Inflammatory macrophage treated with lipopolysaccharide for 4 hours (primary cell): ENCODE data around the gene CTPS2.
"Not testable (repeated sequence)": the region's sequence is repeated elsewhere in the genome, so short reads cannot be mapped to it uniquely, and the experiment has no call there.

Experiments
- DNase-seq: peaks from one replicate; pipeline ENCODE4 v3.0.0-alpha.2; 2020

CTPS2 gene

GRCh38 chrX:16601885-16602284 lies 110.6 kb downstream of the CTPS2 start:
- DNase-seq, result no peak

DNA sequence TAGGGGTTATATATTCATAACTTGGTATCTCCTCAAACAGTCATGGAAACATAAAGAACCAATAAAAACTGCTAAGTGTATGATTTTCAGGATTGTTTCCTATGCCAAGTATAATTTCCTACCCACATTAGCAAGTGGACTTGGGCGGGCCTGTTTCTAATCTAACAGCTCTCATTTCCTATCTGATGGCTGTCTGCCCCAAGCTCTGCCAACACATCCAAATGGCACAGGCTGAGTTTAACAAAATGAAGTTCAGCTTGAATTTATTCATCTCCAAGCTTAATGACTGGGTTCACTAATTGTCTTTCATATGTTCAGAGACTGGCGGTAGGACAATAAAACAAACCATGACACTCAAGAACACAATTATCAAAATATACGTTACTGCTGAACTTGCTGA lies 118.0 kb downstream of the CTPS2 start:
- DNase-seq, result no peak

DNA sequence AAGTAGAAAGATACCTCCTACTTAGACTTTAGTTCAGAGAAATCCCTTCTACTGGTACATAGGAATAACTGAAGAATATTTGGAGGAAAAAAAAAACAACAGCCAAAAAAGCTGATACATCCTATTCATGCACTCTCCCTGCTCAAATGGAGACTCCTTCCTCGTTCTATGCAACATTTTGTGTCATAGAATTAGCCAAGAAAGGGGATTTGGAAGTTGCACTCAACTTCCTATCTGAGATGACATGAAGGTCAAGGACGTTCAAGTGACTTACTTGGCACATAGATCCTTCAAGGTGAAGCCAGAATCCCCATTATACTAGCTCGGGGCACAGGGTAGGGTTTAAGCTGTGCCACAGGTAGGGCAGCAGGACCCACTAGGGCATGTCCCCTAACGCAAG lies 118.7 kb downstream of the CTPS2 start:
- DNase-seq, result peak; percentile 70

- DNase-seq, result no peak
These were observed 120.2 kb downstream of the CTPS2 start for GRCh38 chrX:16592194-16592770.

GRCh38 chrX:16589826-16590225 lies 122.6 kb downstream of the CTPS2 start:
- no peak for DNase-seq

DNA sequence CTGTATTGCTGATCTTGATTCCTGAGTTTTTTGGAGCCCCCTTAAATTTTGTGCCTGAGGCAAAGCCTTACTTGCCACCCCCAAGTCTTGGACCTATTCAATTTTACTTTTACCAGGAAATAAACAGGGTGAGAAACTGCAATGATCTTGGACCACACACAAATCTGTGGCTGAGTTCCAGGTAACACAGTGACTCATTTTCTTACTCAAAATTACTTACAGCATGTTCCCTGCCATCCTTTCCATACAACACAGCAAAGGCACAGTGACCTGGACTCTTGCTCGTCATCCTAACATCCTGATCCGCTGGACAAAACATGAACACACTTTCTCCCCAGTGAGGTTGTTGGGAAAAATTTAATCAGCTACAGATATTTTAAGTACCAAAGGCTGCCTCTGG lies 123.3 kb downstream of the CTPS2 start:
- DNase-seq, result no peak

GRCh38 chrX:16588266-16588665 lies 124.2 kb downstream of the CTPS2 start:
- DNase-seq, result no peak

DNA sequence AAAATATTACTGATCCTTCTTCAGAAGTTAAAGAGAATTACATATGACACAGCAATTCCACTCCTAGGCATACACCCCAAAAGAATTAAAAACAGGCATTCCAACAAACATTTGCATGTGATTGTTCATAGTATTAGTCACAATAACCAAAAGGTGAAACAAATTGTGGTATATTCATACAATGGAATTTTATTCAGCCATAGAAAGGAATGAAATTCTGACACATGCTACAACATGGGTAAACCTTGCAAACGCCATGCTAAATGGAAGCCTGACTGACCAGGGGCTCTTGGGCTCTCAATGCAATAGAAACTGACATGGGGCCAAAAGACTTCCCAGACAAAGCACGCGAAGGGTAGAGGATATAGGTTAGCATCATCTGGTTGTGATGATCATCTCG lies 124.6 kb downstream of the CTPS2 start:
- DNase-seq, result no peak

GRCh38 chrX:16586377-16587112 lies 125.9 kb downstream of the CTPS2 start:
- DNase-seq, result no peak

DNA sequence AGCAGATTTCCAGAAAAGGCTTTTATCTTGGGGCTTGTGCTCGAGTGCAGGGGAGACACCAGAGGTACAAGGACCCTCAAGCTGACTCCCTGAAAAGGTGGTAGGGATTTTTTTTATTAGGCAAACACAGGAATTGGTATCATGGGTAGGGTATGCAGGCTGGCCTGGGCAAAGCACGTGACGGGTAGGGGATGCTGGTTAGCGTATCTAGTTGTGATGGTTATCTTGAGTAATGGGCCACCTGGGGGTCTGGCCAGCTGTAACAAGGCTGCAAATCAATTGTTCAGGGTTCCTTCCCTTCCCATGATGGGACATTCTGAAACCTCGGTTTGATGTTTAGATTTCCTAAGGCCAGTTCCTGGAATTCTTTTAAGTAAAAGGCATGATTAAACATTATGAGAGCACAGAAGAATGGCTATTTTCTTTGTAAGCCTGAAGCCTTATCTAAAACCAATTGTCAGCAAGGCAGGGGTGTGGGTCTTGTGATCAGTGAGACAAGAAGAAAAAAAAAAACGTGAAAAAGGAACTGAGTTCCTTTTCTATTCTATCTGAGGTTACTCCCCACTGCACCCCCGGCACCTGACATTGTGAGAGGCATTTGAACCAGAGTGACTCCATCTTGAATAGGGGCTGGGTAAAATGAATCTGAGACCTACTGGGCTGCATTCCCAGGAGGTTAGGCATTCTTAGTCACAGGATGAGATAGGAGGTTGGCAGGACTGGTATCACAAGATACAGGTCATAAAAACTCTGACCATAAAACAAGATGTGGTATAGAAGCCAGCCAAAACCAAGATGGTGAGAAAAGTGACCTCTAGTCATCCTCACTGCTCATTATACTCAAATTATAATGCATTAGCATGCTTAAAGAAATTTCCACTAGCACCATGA lies 126.7 kb downstream of the CTPS2 start:
- DNase-seq, result no peak

DNA sequence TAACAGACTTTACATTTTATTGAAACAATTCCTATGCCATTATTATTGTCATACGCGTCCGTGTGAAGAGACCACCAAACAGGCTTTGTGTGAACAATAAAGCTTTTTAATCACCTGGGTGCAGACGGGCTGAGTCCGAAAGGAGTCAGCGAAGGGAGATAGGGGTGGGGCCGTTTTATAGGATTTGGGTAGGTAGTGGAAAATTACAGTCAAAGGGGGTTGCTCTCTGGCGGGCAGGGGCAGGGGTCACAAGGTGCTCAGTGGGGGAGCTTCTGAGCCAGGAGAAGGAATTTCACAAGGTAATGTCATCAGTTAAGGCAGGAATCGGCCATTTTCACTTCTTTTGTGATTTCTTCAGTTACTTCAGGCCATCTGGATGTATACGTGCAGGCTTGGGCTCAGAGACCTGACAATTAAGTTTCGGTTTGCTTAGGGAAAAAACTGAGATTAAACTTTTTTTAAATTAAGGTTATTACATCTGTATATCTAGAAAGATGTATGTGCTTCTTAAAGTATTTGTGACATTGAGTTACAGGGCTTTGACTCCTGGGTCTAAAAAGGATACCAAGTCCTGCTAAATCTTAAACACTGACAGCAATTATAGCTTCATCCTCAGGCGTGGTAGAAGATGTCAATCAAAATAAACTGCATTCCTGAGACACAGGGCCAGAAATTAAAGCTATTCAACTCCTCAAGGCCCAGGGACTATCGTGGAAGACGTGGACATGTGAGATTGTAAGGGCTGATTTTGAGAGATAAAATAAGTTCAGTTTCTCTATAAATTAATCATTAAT lies 132.3 kb downstream of the CTPS2 start:
- not testable (repeated sequence) for DNase-seq

- DNase-seq, result no peak
These were observed 133.0 kb downstream of the CTPS2 start for GRCh38 chrX:16579517-16579916.

DNA sequence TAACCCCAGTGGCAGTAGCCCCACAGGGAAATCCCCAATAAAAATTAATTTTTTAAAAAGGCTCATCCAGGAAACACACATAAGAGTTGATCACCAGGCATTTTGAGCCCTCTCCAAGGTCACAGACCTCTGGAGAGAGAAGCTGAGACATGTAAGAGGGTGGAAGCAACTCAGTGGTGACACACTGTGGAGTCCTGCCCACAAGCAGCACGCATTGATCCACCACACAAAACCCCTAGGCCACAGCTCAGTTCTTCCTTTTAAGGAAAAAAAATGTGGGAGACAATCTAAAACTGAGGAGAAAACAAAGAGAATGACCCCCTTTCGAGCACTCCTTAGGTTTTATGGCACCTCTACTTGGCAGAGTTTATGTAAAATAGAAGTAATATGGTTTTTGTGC lies 134.3 kb downstream of the CTPS2 start:
- no peak for DNase-seq

DNA sequence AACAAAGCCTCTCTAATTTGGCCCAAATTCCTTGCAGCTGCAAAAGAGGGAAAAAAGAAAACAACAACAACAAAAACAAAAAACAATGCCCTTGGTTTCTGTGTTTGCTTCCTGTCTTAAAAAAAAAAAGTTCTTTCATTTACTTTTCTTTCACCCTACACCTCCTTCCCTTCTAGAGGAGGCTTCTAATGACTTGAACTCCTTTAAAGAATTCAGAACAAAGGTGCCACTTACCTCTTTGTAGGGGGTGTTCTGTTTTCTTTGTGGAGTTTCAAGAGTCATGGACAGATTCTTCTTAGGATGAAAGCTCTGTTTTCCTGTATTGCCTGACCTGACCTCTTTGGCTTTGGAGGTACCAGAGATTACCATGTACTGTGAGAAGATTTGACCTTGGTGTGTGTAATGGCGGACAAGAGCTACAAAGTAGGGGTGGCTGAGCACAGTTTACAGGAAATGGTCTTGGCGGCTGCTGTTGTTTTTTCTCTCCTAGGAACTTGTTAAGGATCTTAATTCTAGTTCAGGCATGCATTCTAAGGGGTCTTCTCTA lies 134.9 kb downstream of the CTPS2 start:
- DNase-seq, result no peak

DNA sequence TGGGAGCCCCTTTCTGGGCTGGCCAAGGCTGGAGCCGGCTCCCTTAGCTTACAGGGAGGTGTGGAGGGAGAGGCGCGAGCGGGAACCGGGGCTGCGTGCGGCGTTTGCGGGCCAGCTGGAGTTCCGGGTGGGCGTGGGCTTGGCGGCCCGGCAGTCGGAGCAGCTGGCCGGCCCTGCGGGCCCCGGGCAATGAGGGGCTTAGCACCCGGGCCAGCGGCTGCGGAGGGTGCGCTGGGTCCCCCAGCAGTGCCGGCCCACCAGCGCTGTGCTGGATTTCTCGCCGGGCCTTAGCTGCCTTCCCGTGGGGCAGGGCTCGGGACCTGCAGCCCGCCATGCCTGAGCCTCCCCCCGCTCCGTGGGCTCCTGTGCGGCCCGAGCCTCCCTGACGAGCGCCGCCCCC lies 137.1 kb downstream of the CTPS2 start:
- not testable (repeated sequence) for DNase-seq

- DNase-seq, result no peak
These were observed 138.7 kb downstream of the CTPS2 start for GRCh38 chrX:16573781-16574180.

DNA sequence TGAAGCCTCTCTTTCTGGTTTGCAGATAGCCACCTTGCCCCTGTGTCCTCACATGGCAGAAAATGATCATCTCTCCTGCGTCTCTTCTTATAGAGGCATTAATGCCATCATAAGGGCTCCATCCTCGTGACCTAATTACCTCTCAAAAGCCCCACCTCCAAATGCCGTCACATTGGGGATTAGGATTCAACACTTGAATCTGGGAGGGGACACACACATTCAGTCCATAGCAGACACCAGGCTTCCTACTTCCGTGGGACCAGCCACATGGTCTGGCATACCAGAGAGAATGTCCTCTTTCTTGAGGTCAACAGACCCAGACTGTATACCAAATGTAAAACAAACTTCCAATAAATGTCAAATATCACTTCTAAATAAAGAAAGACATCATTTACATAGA lies 144.8 kb downstream of the CTPS2 start:
- no peak for DNase-seq

DNA sequence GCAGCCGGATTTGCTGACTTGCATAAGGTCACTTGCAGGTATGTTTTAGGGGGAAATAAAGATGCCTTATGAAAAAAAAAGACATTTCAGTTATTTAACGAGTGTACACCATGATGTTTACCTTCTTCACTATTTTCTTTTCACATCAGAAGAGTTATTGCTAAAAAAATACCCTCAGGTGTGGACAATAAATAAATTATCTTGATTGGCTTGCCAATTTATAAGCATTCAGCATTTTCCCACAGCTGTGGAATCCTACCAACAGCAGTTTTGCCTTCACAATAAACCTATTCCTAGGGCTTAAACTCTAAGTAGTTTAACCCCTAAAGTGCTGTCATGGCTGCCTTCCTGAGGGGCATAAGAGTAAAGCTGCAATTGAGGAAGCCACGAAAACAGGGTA lies 145.9 kb downstream of the CTPS2 start:
- DNase-seq, result no peak

DNA sequence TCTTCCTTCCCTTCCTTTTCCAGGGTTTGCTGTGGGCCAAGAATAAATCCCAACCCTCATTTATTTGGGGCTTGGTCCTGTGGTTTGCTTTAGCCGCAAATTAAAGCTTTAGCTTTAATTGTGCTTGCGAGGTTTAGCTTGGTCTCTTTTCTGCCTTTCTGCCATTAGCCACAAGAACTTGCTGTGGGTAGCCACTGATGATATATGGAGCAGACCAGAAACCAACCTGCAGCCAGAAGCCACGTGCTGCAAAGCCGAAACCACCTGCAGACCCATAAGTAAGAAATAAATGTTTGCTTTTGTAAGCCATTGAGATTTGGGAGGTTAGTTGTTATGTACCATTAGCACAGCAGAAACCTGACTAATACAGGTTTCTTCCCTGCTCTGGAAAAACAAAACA lies 152.3 kb downstream of the CTPS2 start:
- no peak for DNase-seq

GRCh38 chrX:16559206-16559619 lies 153.3 kb downstream of the CTPS2 start:
- no peak for DNase-seq

- no peak for DNase-seq
These were observed 154.0 kb downstream of the CTPS2 start for GRCh38 chrX:16558489-16558888.

- no peak for DNase-seq
These were observed 159.9 kb downstream of the CTPS2 start for GRCh38 chrX:16552546-16552945.

- no peak for DNase-seq
These were observed 164.8 kb downstream of the CTPS2 start for GRCh38 chrX:16547644-16548043.
